Sigmoid colon (tissue), 4 donors: ENCODE results near the gene PXT1.

Source experiments
- EP300 ChIP-seq, 4 donors: sonication (generic); formaldehyde crosslinking; IDR thresholded peaks; one replicate each; pipeline ENCODE4 v1.6.1; 2017; ENCODE audit warnings: antibody characterized with exemption in 4 of 4
- POLR2A ChIP-seq, 2 donors: fragments of 450-650 bp; IDR thresholded peaks; one replicate each; pipeline ENCODE4 v1.6.1; 2016; ENCODE audit warnings: antibody characterized with exemption in 2 of 2, mild to moderate bottlenecking in 2 of 2, moderate library complexity in 2 of 2
- TF ChIP-seq, protein P1 (sequence below), 4 experiments: fragments of 450-650 bp in 3 of 4; fragments of 200-600 bp in 1 of 4; IDR thresholded peaks; one replicate each; pipeline ENCODE4 v1.5.1; 2016 to 2019; ENCODE audit warnings: antibody characterized with exemption in 4 of 4, mild to moderate bottlenecking in 3 of 4, moderate library complexity in 2 of 4

- TF ChIP-seq, protein P1, sequence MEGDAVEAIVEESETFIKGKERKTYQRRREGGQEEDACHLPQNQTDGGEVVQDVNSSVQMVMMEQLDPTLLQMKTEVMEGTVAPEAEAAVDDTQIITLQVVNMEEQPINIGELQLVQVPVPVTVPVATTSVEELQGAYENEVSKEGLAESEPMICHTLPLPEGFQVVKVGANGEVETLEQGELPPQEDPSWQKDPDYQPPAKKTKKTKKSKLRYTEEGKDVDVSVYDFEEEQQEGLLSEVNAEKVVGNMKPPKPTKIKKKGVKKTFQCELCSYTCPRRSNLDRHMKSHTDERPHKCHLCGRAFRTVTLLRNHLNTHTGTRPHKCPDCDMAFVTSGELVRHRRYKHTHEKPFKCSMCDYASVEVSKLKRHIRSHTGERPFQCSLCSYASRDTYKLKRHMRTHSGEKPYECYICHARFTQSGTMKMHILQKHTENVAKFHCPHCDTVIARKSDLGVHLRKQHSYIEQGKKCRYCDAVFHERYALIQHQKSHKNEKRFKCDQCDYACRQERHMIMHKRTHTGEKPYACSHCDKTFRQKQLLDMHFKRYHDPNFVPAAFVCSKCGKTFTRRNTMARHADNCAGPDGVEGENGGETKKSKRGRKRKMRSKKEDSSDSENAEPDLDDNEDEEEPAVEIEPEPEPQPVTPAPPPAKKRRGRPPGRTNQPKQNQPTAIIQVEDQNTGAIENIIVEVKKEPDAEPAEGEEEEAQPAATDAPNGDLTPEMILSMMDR (IDR thresholded peaks at IDR 0.05), result no peak
- TF ChIP-seq EP300 (IDR thresholded peaks at IDR 0.05) (no peak), POLR2A (IDR thresholded peaks at IDR 0.05) (no peak)
Measured at GRCh38 chr6:36445621-36446020, 3.0 kb upstream of the PXT1 start.
